Right cardiac atrium (tissue), 5 donors: ENCODE measurements around the gene MARCHF10. TPM values are rescaled to one million over a fixed set of nuclear protein-coding genes. Genes with fewer than 3 reads are reported as not detected.
"Not testable (repeated sequence)": the region's sequence is repeated elsewhere in the genome, so short reads cannot be mapped to it uniquely, and the experiment has no call there.

ENCODE experiments used
- ATAC-seq, 2 donors: fragments of 200-7000 bp; cut with Tn5 transposase; one replicate each; pipeline versions ENCODE4 v1.8.0 to v1.9.1; 2020; ENCODE audit warnings: moderate library complexity in 2 of 2, mild to moderate bottlenecking in 1 of 2
- DNase-seq, 3 donors: peaks; one replicate each; pipeline ENCODE4 v3.0.0-alpha.2; 2020
- H3K27ac ChIP-seq: one replicate; pipeline ENCODE4 v1.5.1; 2013; ENCODE audit warnings: mild to moderate bottlenecking, low read length, control low read depth, moderate library complexity
- H3K27me3 ChIP-seq: one replicate; pipeline ENCODE4 v1.6.1; 2013; ENCODE audit not compliant: control insufficient read depth, insufficient read depth
- H3K4me1 ChIP-seq: one replicate; pipeline ENCODE4 v1.6.1; 2013; ENCODE audit warnings: low read length; ENCODE audit not compliant: control insufficient read depth, insufficient read depth
- H3K4me3 ChIP-seq: one replicate; pipeline ENCODE4 v1.5.1; 2013; ENCODE audit warnings: low read length, control low read depth
- H3K9me3 ChIP-seq: one replicate; pipeline ENCODE4 v1.6.1; 2013; ENCODE audit warnings: low read length; ENCODE audit not compliant: control insufficient read depth
- WGBS: extraction: QIAGEN DNeasy Blood & Tissue Kit; methylation state at CpG from one replicate; pipeline ENCODE4 v1.1.7; 2013; 5-methylcytosine and 5-hydroxymethylcytosine counted together
- intact Hi-C, 4 donors: fragments of 100-400 bp; cut with DNase I; formaldehyde crosslinking; loops; one replicate each; pipeline versions ENCODE4 v1.11.0 to v1.14.0; 2022 to 2023
- polyA plus RNA-seq: library from polyadenylated mRNA; stranded (reverse); fragments of 200-250 nt; gene quantifications from one replicate; pipeline ENCODE4 v1.2.3, GENCODE V29; 2013
- total RNA-seq, 4 donors: library from RNA; stranded (reverse); fragmentation: NEBNext Ultra II Directional; extraction: Animal tissue kit (Norgen Biotek cat#: 25700); gene quantifications; one replicate each; pipeline ENCODE4 v1.2.1, GENCODE V29; 2021
- donor health status: healthy with polysubstance abuse.
- donor health status: DM: no; HTN: yes; CAD: no.
- donor health status: DM: no; HTN: no; CAD: no.
- donor health status: DM: no; HTN: yes; CAD: no; lungs with severe emphysema.
- donor health status: DM: yes; HTN: yes; CAD: no.

Gene MARCHF10
- total and polyA plus RNA-seq, 5 donors: 0.20 TPM; not detected in 4

- Histone ChIP-seq H3K27me3 (no peaks in the 10 kb centered on the region), H3K27ac (no peak overlapping the region), H3K4me3 (no peak overlapping the region), H3K9me3 (no peaks in the 10 kb centered on the region), H3K4me1 (no peaks in the 10 kb centered on the region)
- ATAC-seq: no peak
- intact Hi-C loops: no loop called here
- no peak for DNase-seq
Observed at GRCh38 chr17:62797959-62798358, 10.2 kb downstream of the MARCHF10 start.

DNA sequence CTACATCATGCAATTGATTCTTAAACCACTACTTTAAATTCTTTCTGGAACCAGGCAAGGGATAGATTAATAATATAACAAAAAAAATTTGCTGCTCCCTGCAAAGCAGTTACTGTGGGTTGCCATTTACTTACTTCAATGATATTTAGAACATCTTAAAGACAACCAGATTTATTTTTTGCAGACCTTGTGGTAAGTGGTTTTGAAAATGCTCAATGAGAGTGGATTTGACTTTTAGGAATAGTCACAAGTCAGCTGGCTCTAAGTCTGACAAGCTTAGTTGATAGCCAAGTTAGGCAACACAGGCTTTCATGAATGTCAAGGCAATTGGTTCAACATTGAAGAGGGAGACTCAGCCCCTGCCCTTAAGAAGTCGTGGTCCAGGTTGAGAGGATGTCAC lies 11.8 kb downstream of the MARCHF10 start:
- intact Hi-C loops: no loop called here
- no peak for ATAC-seq
- 94% methylated on average over 1 of the region's 1 CpG for WGBS

GRCh38 chr17:62794666-62794971 lies 13.5 kb downstream of the MARCHF10 start:
- no peaks in the 10 kb centered on the region for H3K9me3 ChIP-seq
- no peak overlapping the region for H3K27ac ChIP-seq
- no peaks in the 10 kb centered on the region for H3K4me1 ChIP-seq
- H3K27me3 ChIP-seq: no peaks in the 10 kb centered on the region
- 49% methylated on average over 4 of the region's 4 CpGs for WGBS
- no peak for ATAC-seq
- no peak overlapping the region for H3K4me3 ChIP-seq
- intact Hi-C loops: no loop called here
- no peak for DNase-seq

More for the DNA sequence above, 11.8 kb downstream of the MARCHF10 start:
- Histone ChIP-seq H3K4me3 (no peak overlapping the region), H3K27me3 (no peaks in the 10 kb centered on the region), H3K9me3 (no peaks in the 10 kb centered on the region), H3K4me1 (no peaks in the 10 kb centered on the region), H3K27ac (no peak overlapping the region)
- no peak for DNase-seq

GRCh38 chr17:62793919-62794665 lies 14.0 kb downstream of the MARCHF10 start:
- Histone ChIP-seq H3K4me3 (no peak overlapping the region), H3K4me1 (no peaks in the 10 kb centered on the region), H3K9me3 (no peaks in the 10 kb centered on the region), H3K27ac (no peak overlapping the region), H3K27me3 (no peaks in the 10 kb centered on the region)
- intact Hi-C loops: no loop called here
- ATAC-seq (no peak), DNase-seq (no peak)
- WGBS: 71% methylated on average over 3 of the region's 3 CpGs

GRCh38 chr17:62792447-62792800 lies 15.7 kb downstream of the MARCHF10 start:
- Histone ChIP-seq H3K9me3 (no peaks in the 10 kb centered on the region), H3K4me1 (no peaks in the 10 kb centered on the region), H3K27me3 (no peaks in the 10 kb centered on the region), H3K27ac (no peak overlapping the region), H3K4me3 (no peak overlapping the region)
- intact Hi-C loops: no loop called here
- ATAC-seq (no peak), DNase-seq (no peak)
- WGBS: 100% methylated on average over 1 of the region's 1 CpG

- ATAC-seq (no peak), DNase-seq (no peak)
- Histone ChIP-seq H3K27me3 (no peaks in the 10 kb centered on the region), H3K27ac (no peak overlapping the region), H3K4me1 (no peaks in the 10 kb centered on the region), H3K9me3 (no peaks in the 10 kb centered on the region), H3K4me3 (no peak overlapping the region)
- intact Hi-C loops: no loop called here
- 84% methylated on average over 12 of the region's 12 CpGs for WGBS
Observed at GRCh38 chr17:62791767-62792446, 16.2 kb downstream of the MARCHF10 start.

DNA sequence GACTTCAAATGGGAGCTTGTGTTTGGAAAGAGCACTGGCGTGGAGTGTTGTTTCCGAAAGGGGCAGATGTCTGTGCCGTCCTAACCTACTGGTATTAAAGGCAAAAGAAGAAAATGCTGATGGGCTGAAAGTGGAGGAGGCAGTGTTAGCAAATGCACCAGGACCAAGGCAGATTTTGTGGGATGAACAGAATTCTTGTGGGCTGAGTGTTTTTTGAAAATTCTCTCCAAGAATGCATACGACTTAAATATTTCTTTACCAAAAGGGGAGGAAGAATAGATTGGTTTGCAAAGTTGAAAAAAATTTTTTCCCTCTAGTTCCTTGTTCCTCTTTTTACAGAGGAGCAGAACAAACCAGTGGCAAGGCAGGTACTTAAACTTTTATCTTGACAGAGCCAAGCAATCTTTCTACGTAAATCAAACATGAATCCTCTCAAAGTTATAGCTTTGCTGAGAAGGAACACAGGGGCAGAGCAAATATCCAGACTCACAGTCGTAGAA lies 16.8 kb downstream of the MARCHF10 start:
- Histone ChIP-seq H3K27me3 (no peaks in the 10 kb centered on the region), H3K4me1 (no peaks in the 10 kb centered on the region), H3K4me3 (no peak overlapping the region), H3K27ac (no peak overlapping the region), H3K9me3 (no peaks in the 10 kb centered on the region)
- ATAC-seq (no peak), DNase-seq (no peak)
- 72% methylated on average over 6 of the region's 6 CpGs for WGBS
- intact Hi-C loops: no loop called here

GRCh38 chr17:62790564-62790986 lies 17.5 kb downstream of the MARCHF10 start:
- no peak for DNase-seq
- no peak overlapping the region for H3K4me3 ChIP-seq
- WGBS: 83% methylated on average over 7 of the region's 7 CpGs
- H3K27ac ChIP-seq: no peak overlapping the region
- H3K4me1 ChIP-seq: no peaks in the 10 kb centered on the region
- H3K9me3 ChIP-seq: no peaks in the 10 kb centered on the region
- ATAC-seq: no peak
- H3K27me3 ChIP-seq: no peaks in the 10 kb centered on the region
- intact Hi-C loops: no loop called here

DNA sequence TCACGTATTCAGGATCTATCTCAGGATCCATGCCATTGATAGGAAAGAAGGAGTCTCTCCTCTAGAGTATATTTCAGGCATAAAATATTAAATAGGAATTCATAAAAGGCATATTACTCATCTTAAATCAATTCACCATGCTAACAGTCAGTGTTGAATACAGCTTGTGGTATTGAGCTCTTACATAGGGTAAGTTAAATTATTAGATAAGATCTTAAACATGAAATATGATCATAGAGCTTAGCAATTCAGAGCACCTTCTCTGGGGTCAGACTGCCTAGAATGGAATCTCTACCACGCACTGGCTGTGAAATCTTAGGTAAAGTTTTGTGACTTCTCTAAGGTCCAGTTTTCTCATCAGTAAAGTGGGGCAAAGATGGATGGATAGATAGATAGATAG lies 20.7 kb downstream of the MARCHF10 start:
- Histone ChIP-seq H3K4me3 (no peak overlapping the region), H3K4me1 (no peaks in the 10 kb centered on the region), H3K27me3 (no peaks in the 10 kb centered on the region), H3K9me3 (no peaks in the 10 kb centered on the region), H3K27ac (no peak overlapping the region)
- DNase-seq (no peak), ATAC-seq (no peak)
- intact Hi-C loops: no loop called here
- 90% methylated on average over 2 of the region's 2 CpGs for WGBS

GRCh38 chr17:62786646-62787045 lies 21.5 kb downstream of the MARCHF10 start:
- Histone ChIP-seq H3K27ac (no peak overlapping the region), H3K4me3 (no peak overlapping the region), H3K4me1 (no peaks in the 10 kb centered on the region), H3K27me3 (no peaks in the 10 kb centered on the region), H3K9me3 (no peaks in the 10 kb centered on the region)
- no peak for ATAC-seq
- DNase-seq: no peak
- 90% methylated on average over 2 of the region's 2 CpGs for WGBS
- intact Hi-C loops: no loop called here

DNA sequence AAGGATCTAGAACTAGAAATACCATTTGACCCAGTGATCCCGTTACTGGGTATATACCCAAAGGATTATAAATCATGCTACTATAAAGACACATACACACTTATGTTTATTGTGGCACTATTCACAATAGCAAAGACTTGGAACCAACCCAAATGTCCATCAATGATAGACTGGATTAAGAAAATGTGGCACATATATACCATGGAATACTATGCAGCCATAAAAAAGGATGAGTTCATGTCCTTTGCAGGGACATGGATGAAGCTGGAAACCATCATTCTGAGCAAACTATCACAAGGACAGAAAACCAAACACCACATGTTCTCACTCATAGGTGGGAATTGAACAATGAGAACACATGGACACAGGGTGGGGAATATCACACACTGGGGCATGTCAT lies 22.1 kb downstream of the MARCHF10 start:
- H3K4me3 ChIP-seq, H3K27me3 ChIP-seq, intact Hi-C loops, H3K27ac ChIP-seq, H3K4me1 ChIP-seq, DNase-seq, ATAC-seq, H3K9me3 ChIP-seq: not testable (repeated sequence)
- WGBS: 93% methylated on average over 1 of the region's 1 CpG
